Gastrocnemius medialis (tissue), 4 donors: ENCODE data around the gene SLX9. TPM values are rescaled to one million over a fixed set of nuclear protein-coding genes. Genes with fewer than 3 reads are reported as not detected.

Experiments
- ATAC-seq, 2 donors: fragments of 150-250 bp; one replicate each; pipeline ENCODE4 v1.9.1; 2016
- DNase-seq, 2 donors: peaks; one replicate each; pipeline ENCODE4 v3.0.0-alpha.2; 2019
- H3K27ac ChIP-seq, 4 donors: fragments of 200-600 bp; sonication (generic); 1 replicate in 1 of 4; 2 replicates in 3 of 4; pipeline ENCODE4 v1.5.1; 2016 to 2018; ENCODE audit warnings: mild to moderate bottlenecking in 2 of 4, moderate library complexity in 1 of 4
- H3K27me3 ChIP-seq, 3 donors: fragments of 200-600 bp; sonication (generic) in 2 of 3; 1 replicate in 1 of 3; 2 replicates in 2 of 3; pipeline versions ENCODE4 v1.5.1 to v1.6.0; 2016 to 2019; ENCODE audit warnings: mild to moderate bottlenecking in 1 of 3, moderate library complexity in 1 of 3
- H3K36me3 ChIP-seq, 2 donors: fragments of 200-600 bp; sonication (generic) in 1 of 2; one replicate each; pipeline ENCODE4 v1.5.1; 2017 to 2018
- H3K4me1 ChIP-seq, 2 donors: fragments of 200-600 bp; sonication (generic) in 1 of 2; one replicate each; pipeline ENCODE4 v1.5.1; 2016 to 2017; ENCODE audit warnings: mild to moderate bottlenecking in 2 of 2
- H3K4me3 ChIP-seq, 4 donors: fragments of 200-600 bp; sonication (generic) in 3 of 4; 1 replicate in 1 of 4; 2 replicates in 3 of 4; pipeline ENCODE4 v1.5.1; 2016 to 2019; ENCODE audit warnings: mild to moderate bottlenecking in 2 of 4
- H3K9me3 ChIP-seq, 3 donors: fragments of 200-600 bp; sonication (generic) in 2 of 3; 1 replicate in 1 of 3; 2 replicates in 2 of 3; pipeline ENCODE4 v1.5.1; 2016 to 2019
- CTCF ChIP-seq, 5 experiments: fragments of 450-650 bp in 3 of 5; fragments of 200-600 bp in 2 of 5; sonication (generic) in 2 of 5; IDR thresholded peaks in 4 of 5; conservative IDR thresholded peaks in 1 of 5; 1 replicate in 4 of 5; 2 replicates in 1 of 5; pipeline ENCODE4 v1.5.1; 2016 to 2019; ENCODE audit warnings: antibody characterized with exemption in 5 of 5, mild to moderate bottlenecking in 3 of 5, moderate library complexity in 3 of 5
- POLR2A ChIP-seq, 2 donors: fragments of 450-650 bp; IDR thresholded peaks; one replicate each; pipeline ENCODE4 v1.6.1; 2017; ENCODE audit warnings: antibody characterized with exemption in 2 of 2, mild to moderate bottlenecking in 2 of 2, moderate library complexity in 2 of 2
- in situ Hi-C, 4 donors: fragments of 200-750 bp; cut with MboI; loops; one replicate each; pipeline versions ENCODE4 v1.15.0 to v1.8.0; 2017; ENCODE audit warnings: low sequenced_read_pairs in 4 of 4
- intact Hi-C: fragments of 100-400 bp; cut with DNase I; formaldehyde crosslinking; loops from one replicate; pipeline ENCODE4 v1.15.1; 2023; ENCODE audit warnings: low total_unique reads
- total RNA-seq, 4 donors: library from RNA; depleted of rRNA; stranded (reverse); fragments of >200 nt; gene quantifications; one replicate each; pipeline versions ENCODE4 v1.1.0 to v1.2.3, GENCODE V29; 2016

Gene SLX9
- total RNA-seq, 4 donors from 2014 or later = 23.7 to 37.6 (median 25.8) TPM

GRCh38 chr21:44992608-44993031 lies 52.8 kb downstream of the SLX9 start:
- H3K4me3 ChIP-seq = no peak overlapping the region

GRCh38 chr21:44993321-44994046 lies 53.7 kb downstream of the SLX9 start:
- DNase-seq (no peak), ATAC-seq (no peak)
- Histone ChIP-seq H3K4me1 (peaks cover 13 to 14% of the 10 kb centered on the region in 2 donors), H3K36me3 (no peaks in the 10 kb centered on the region), H3K9me3 (no peaks in the 10 kb centered on the region), H3K27ac (peak overlapping the region; percentile 29 to 74 (median 52)), H3K4me3 (no peak overlapping the region), H3K27me3 (no peaks in the 10 kb centered on the region)
- in situ Hi-C loops (no loop called here), intact Hi-C loops (no loop called here)
- TF ChIP-seq POLR2A (IDR thresholded peaks at IDR 0.05) = no peak
- TF ChIP-seq CTCF (IDR thresholded peaks at IDR 0.05 in 4 of 5, conservative IDR thresholded peaks at IDR 0.05 in 1 of 5) = no peak

More at GRCh38 chr21:44992608-44993031, 52.8 kb downstream of the SLX9 start:
- Histone ChIP-seq H3K9me3 (no peaks in the 10 kb centered on the region), H3K36me3 (no peaks in the 10 kb centered on the region), H3K4me1 (peaks cover 13 to 14% of the 10 kb centered on the region in 2 donors), H3K27ac (no peak overlapping the region), H3K27me3 (no peaks in the 10 kb centered on the region)
- no peak for ATAC-seq
- DNase-seq = no peak
- in situ Hi-C loops = no loop called here
- intact Hi-C loops = no loop called here
- no peak for TF ChIP-seq CTCF (IDR thresholded peaks at IDR 0.05 in 4 of 5, conservative IDR thresholded peaks at IDR 0.05 in 1 of 5)

GRCh38 chr21:44994047-44994694 lies 54.3 kb downstream of the SLX9 start:
- no peak overlapping the region for H3K4me3 ChIP-seq
- TF ChIP-seq POLR2A (IDR thresholded peaks at IDR 0.05) (no peak), CTCF (IDR thresholded peaks at IDR 0.05 in 4 of 5, conservative IDR thresholded peaks at IDR 0.05 in 1 of 5) (no peak)
- H3K4me1 ChIP-seq = peaks cover 13 to 14% of the 10 kb centered on the region in 2 donors
- DNase-seq (peak; percentile 21 to 76), ATAC-seq (peak; percentile 28 to 46)
- H3K27me3 ChIP-seq = no peaks in the 10 kb centered on the region
- intact Hi-C loops (no loop called here), in situ Hi-C loops (no loop called here)
- no peaks in the 10 kb centered on the region for H3K36me3 ChIP-seq
- no peaks in the 10 kb centered on the region for H3K9me3 ChIP-seq
- H3K27ac ChIP-seq = peak overlapping the region; percentile 29 to 74 (median 53)

- Histone ChIP-seq H3K36me3 (no peaks in the 10 kb centered on the region), H3K4me1 (peaks cover 13 to 14% of the 10 kb centered on the region in 2 donors), H3K27ac (peak overlapping the region; percentile 29 to 74 (median 53)), H3K27me3 (no peaks in the 10 kb centered on the region), H3K4me3 (no peak overlapping the region), H3K9me3 (no peaks in the 10 kb centered on the region)
- ATAC-seq (peak; percentile 24 to 79), DNase-seq (peak; percentile 33 to 85)
- no peak for TF ChIP-seq POLR2A (IDR thresholded peaks at IDR 0.05)
- TF ChIP-seq CTCF (IDR thresholded peaks at IDR 0.05 in 4 of 5, conservative IDR thresholded peaks at IDR 0.05 in 1 of 5) = no peak
- intact Hi-C loops (no loop called here), in situ Hi-C loops (no loop called here)
Observed at GRCh38 chr21:44994695-44995342, 55.0 kb downstream of the SLX9 start.
